Esophagus muscularis mucosa (tissue), 3 donors: ENCODE data around the gene F13A1.

Experiments
- POLR2A ChIP-seq: fragments of 450-650 bp; IDR thresholded peaks from one replicate; pipeline ENCODE4 v1.6.1; 2017; ENCODE audit warnings: antibody characterized with exemption, moderate library complexity, mild to moderate bottlenecking, low read depth
- TF ChIP-seq, protein P1 (sequence below), 3 experiments: fragments of 200-600 bp in 2 of 3; fragments of 450-650 bp in 1 of 3; sonication (generic) in 2 of 3; IDR thresholded peaks; one replicate each; pipeline ENCODE4 v1.5.1; 2017 to 2019; ENCODE audit warnings: antibody characterized with exemption in 3 of 3, mild to moderate bottlenecking in 2 of 3, moderate library complexity in 1 of 3

GRCh38 chr6:6331393-6331792, 10.9 kb upstream of the F13A1 start:
- TF ChIP-seq POLR2A = no peak
- TF ChIP-seq, protein P1, sequence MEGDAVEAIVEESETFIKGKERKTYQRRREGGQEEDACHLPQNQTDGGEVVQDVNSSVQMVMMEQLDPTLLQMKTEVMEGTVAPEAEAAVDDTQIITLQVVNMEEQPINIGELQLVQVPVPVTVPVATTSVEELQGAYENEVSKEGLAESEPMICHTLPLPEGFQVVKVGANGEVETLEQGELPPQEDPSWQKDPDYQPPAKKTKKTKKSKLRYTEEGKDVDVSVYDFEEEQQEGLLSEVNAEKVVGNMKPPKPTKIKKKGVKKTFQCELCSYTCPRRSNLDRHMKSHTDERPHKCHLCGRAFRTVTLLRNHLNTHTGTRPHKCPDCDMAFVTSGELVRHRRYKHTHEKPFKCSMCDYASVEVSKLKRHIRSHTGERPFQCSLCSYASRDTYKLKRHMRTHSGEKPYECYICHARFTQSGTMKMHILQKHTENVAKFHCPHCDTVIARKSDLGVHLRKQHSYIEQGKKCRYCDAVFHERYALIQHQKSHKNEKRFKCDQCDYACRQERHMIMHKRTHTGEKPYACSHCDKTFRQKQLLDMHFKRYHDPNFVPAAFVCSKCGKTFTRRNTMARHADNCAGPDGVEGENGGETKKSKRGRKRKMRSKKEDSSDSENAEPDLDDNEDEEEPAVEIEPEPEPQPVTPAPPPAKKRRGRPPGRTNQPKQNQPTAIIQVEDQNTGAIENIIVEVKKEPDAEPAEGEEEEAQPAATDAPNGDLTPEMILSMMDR (IDR thresholded peaks at IDR 0.05) = no peak
